Activated CD4-positive, CD25-positive, alpha-beta regulatory T cell treated with anti-CD3 and anti-CD28 coated beads, Interleukin-2, amount 50 U/mL, for 72 hours (primary cell): ENCODE data around the gene LRRC15.

Experiments used
- DNase-seq: peaks from one replicate; pipeline ENCODE4 v3.0.0; 2021

The LRRC15 gene

GRCh38 chr3:194330579-194330978 is 39.0 kb downstream of the LRRC15 start:
- DNase-seq: no peak

GRCh38 chr3:194330160-194330559 is 39.4 kb downstream of the LRRC15 start:
- no peak for DNase-seq

- no peak for DNase-seq
Observed at GRCh38 chr3:194329583-194329965, 40.0 kb downstream of the LRRC15 start.

- DNase-seq: no peak
Observed at GRCh38 chr3:194328942-194329582, 40.5 kb downstream of the LRRC15 start.

GRCh38 chr3:194328053-194328657 is 41.4 kb downstream of the LRRC15 start:
- no peak for DNase-seq

- DNase-seq: no peak
Observed at GRCh38 chr3:194327218-194328052, 42.1 kb downstream of the LRRC15 start.

- DNase-seq: no peak
Observed at GRCh38 chr3:194326968-194327217, 42.6 kb downstream of the LRRC15 start.

- DNase-seq: no peak
Observed at GRCh38 chr3:194326192-194326967, 43.2 kb downstream of the LRRC15 start.

- no peak for DNase-seq
Observed at GRCh38 chr3:194325424-194326153, 44.0 kb downstream of the LRRC15 start.

- DNase-seq: no peak
Observed at GRCh38 chr3:194324823-194325327, 44.7 kb downstream of the LRRC15 start.

- no peak for DNase-seq
Observed at GRCh38 chr3:194323785-194324735, 45.5 kb downstream of the LRRC15 start.

- DNase-seq: no peak
Observed at GRCh38 chr3:194322678-194323211, 46.8 kb downstream of the LRRC15 start.

GRCh38 chr3:194321693-194322640 is 47.6 kb downstream of the LRRC15 start:
- DNase-seq: no peak

- no peak for DNase-seq
Observed at GRCh38 chr3:194320744-194321243, 48.7 kb downstream of the LRRC15 start.

GRCh38 chr3:194320100-194320499 is 49.4 kb downstream of the LRRC15 start:
- DNase-seq: no peak

GRCh38 chr3:194318511-194319161 is 50.9 kb downstream of the LRRC15 start:
- DNase-seq: no peak

- no peak for DNase-seq
Observed at GRCh38 chr3:194316918-194317317, 52.6 kb downstream of the LRRC15 start.

GRCh38 chr3:194315965-194316361 is 53.6 kb downstream of the LRRC15 start:
- DNase-seq: no peak
